ENCODE results near the gene ADGRB3. TPM values are rescaled to one million over a fixed set of nuclear protein-coding genes. Genes with fewer than 3 reads are reported as not detected.

ADGRB3 gene
- total and polyA plus RNA-seq, 4 donors, result 26.9 to 99.7 (median 60.2) TPM

DNA sequence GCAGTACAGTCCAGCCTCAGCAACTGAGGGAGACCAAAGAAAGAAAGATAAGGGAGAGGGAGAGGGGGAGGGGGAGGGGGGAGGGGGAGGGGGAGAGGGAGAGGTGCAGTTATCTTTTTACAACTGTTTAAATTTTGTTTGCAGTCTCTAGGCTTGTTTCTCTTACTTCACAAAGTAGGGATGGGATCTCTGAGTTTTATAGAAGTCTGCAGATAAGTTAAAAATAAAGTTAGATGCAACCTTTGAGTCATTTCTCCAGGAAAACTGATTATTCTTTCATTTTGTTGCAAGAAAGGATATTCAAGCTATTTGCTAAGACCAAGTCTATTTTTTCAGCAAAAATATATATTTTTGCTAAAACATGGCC lies 487.3 kb downstream of the ADGRB3 start:
- Histone ChIP-seq H3K9me3 (ENCODE audit: control insufficient read depth, insufficient read depth, low read length) (no peaks in the 10 kb centered on the region), H3K36me3 (ENCODE audit: control insufficient read depth, insufficient read depth, low read length) (peaks cover 9% of the 10 kb centered on the region), H3K27ac (ENCODE audit: low read depth, low read length) (no peak overlapping the region), H3K4me3 (ENCODE audit: low read depth, low read length) (no peak overlapping the region), H3K4me1 (ENCODE audit: control insufficient read depth, insufficient read depth, low read length) (no peaks in the 10 kb centered on the region), H3K27me3 (ENCODE audit: control insufficient read depth, insufficient read depth, low read length) (no peaks in the 10 kb centered on the region)
- DNase-seq (ENCODE audit: low read depth in 4 of 6, low spot score in 6 of 6), result no peak

DNA sequence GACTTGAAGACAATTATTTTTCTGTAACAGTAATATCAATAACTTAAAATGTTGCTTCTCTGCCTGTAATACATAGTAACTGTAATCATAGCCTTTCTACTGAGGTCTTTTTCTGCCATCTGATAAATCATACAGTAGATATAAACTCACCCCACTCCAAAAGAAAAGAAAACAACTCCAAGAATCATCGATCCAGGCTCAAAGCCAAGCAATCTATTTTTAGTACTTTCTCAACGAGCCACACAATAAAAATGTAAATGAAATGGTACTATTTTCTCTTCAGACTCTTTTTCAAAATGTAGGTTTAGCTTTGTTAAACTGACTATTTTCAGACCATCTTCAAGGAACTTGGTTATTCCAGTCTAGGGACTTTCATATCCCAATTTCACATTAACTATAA lies 493.3 kb downstream of the ADGRB3 start:
- DNase-seq (ENCODE audit: low read depth in 4 of 6, low spot score in 6 of 6), result peak in 2 of 6 donors; percentile 57 to 62
- Histone ChIP-seq H3K9me3 (ENCODE audit: control insufficient read depth, insufficient read depth, low read length) (no peaks in the 10 kb centered on the region), H3K27me3 (ENCODE audit: control insufficient read depth, insufficient read depth, low read length) (no peaks in the 10 kb centered on the region), H3K27ac (ENCODE audit: low read depth, low read length) (no peak overlapping the region), H3K4me3 (ENCODE audit: low read depth, low read length) (no peak overlapping the region), H3K36me3 (ENCODE audit: control insufficient read depth, insufficient read depth, low read length) (no peaks in the 10 kb centered on the region), H3K4me1 (ENCODE audit: control insufficient read depth, insufficient read depth, low read length) (no peaks in the 10 kb centered on the region)
- WGBS (ENCODE audit: insufficient coverage), result no CpG with 5 or more reads among the region's 2 CpGs

DNA sequence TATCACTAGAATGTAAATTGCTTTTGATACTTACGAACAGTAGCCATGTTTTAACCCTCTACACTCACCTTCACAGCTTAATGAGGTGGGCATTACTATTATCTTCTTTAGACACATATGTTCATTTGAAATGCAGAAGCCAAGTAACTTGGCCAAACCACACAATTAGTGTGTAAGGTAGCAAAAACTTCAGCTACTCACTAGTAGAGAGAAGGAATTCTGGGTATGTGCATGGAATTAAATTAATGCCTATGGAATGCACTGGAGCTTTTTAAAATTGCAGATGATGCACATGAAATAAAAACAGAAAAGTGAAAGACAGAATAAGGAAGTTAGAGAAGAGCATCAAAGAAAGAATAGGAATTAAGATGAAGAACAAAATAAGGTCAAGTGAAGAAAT lies 494.0 kb downstream of the ADGRB3 start:
- Histone ChIP-seq H3K36me3 (ENCODE audit: control insufficient read depth, insufficient read depth, low read length) (no peaks in the 10 kb centered on the region), H3K27ac (ENCODE audit: low read depth, low read length) (no peak overlapping the region), H3K4me3 (ENCODE audit: low read depth, low read length) (no peak overlapping the region), H3K4me1 (ENCODE audit: control insufficient read depth, insufficient read depth, low read length) (no peaks in the 10 kb centered on the region), H3K9me3 (ENCODE audit: control insufficient read depth, insufficient read depth, low read length) (no peaks in the 10 kb centered on the region), H3K27me3 (ENCODE audit: control insufficient read depth, insufficient read depth, low read length) (no peaks in the 10 kb centered on the region)
- WGBS (ENCODE audit: insufficient coverage), result no CpG with 5 or more reads among the region's 1 CpG
- no peak for DNase-seq (ENCODE audit: low read depth in 4 of 6, low spot score in 6 of 6)

DNA sequence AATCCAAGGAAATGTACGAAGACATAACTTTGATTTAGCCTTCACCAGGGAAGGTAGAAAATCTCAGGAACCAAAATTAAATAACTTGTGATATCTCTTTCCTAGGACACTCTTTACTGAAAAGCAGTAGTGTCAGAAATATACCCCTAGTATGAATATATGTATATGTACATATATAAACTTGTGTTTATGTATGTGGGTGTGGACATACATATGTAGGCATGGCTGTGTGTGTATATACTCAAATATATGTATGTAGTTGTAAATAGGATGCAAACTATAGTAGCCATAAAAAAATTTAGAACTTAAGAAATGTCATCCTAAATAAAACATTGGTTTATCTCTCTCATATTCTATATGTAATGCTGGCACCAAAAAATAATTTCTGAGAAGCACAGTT lies 500.8 kb downstream of the ADGRB3 start:
- no peaks in the 10 kb centered on the region for H3K27me3 ChIP-seq (ENCODE audit: control insufficient read depth, insufficient read depth, low read length)
- no peak overlapping the region for H3K27ac ChIP-seq (ENCODE audit: low read depth, low read length)
- H3K4me1 ChIP-seq (ENCODE audit: control insufficient read depth, insufficient read depth, low read length), result no peaks in the 10 kb centered on the region
- DNase-seq (ENCODE audit: low read depth in 4 of 6, low spot score in 6 of 6), result no peak
- no peaks in the 10 kb centered on the region for H3K36me3 ChIP-seq (ENCODE audit: control insufficient read depth, insufficient read depth, low read length)
- no peak overlapping the region for H3K4me3 ChIP-seq (ENCODE audit: low read depth, low read length)
- WGBS (ENCODE audit: insufficient coverage), result no CpG with 5 or more reads among the region's 1 CpG
- H3K9me3 ChIP-seq (ENCODE audit: control insufficient read depth, insufficient read depth, low read length), result no peaks in the 10 kb centered on the region

- Histone ChIP-seq H3K27ac (ENCODE audit: low read depth, low read length) (no peak overlapping the region), H3K4me1 (ENCODE audit: control insufficient read depth, insufficient read depth, low read length) (no peaks in the 10 kb centered on the region), H3K4me3 (ENCODE audit: low read depth, low read length) (no peak overlapping the region), H3K27me3 (ENCODE audit: control insufficient read depth, insufficient read depth, low read length) (no peaks in the 10 kb centered on the region), H3K9me3 (ENCODE audit: control insufficient read depth, insufficient read depth, low read length) (peaks cover 2% of the 10 kb centered on the region), H3K36me3 (ENCODE audit: control insufficient read depth, insufficient read depth, low read length) (no peaks in the 10 kb centered on the region)
- DNase-seq (ENCODE audit: low read depth in 4 of 6, low spot score in 6 of 6), result peak in 1 of 6 donors; percentile 24
These were observed 503.1 kb downstream of the ADGRB3 start for GRCh38 chr6:69138148-69138547.

DNA sequence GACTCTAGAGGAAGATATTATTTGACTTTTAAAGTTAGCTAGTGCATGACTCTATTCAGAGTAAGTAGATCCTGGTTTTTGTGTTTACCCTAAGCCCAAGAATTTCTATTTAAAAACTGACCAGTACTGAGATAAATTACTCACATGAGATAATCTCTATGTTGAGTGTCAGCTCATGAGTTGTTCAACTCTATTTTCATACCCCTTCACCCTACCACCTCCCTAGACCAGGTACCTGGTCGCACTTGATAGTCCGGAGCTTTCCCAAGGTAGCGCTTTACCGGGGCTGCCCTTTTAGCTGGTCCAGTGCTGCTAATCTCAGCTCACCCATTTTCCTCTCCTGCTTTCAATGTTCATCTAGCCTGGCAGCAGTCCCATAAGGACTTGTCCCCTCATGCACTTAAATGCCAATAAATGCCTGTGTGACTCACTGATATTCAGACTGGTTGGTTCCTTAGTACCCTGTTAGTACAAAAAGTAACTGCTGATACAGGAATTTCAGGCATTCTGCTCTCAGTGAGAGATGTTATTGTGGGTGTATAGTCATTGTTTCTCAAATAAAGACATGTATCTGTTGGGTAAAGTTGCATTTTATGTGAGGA lies 503.9 kb downstream of the ADGRB3 start:
- Histone ChIP-seq H3K27ac (ENCODE audit: low read depth, low read length) (no peak overlapping the region), H3K27me3 (ENCODE audit: control insufficient read depth, insufficient read depth, low read length) (no peaks in the 10 kb centered on the region)
- 95% methylated on average over 4 of the region's 4 CpGs for WGBS (ENCODE audit: insufficient coverage)

DNA sequence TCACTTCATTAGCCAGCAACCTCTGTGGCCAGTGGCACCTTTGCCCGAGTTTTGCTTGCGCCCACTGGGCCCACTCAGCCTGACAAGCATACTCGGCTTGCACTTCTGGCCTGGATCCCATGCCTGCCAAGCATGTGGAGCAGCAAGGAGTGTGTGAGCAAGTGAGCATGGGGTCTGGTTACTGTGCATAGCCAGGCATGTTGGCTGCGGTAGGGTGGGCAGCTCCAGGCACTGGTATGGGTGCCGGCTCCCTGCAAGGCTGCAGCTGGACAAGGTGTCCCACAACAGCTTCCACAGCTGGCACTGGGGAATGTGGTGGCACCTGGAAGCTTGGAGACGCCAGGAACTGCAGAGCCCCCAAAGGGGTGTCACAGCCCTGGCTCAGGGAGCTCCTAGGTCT lies 510.0 kb downstream of the ADGRB3 start:
- Histone ChIP-seq H3K4me1 (ENCODE audit: control insufficient read depth, insufficient read depth, low read length) (peaks cover 4% of the 10 kb centered on the region), H3K9me3 (ENCODE audit: control insufficient read depth, insufficient read depth, low read length) (peaks cover 10% of the 10 kb centered on the region), H3K27me3 (ENCODE audit: control insufficient read depth, insufficient read depth, low read length) (no peaks in the 10 kb centered on the region), H3K4me3 (ENCODE audit: low read depth, low read length) (no peak overlapping the region), H3K36me3 (ENCODE audit: control insufficient read depth, insufficient read depth, low read length) (peaks cover 3% of the 10 kb centered on the region), H3K27ac (ENCODE audit: low read depth, low read length) (no peak overlapping the region)
- WGBS (ENCODE audit: insufficient coverage), result 80% methylated on average over 6 of the region's 6 CpGs
- no peak for DNase-seq (ENCODE audit: low read depth in 4 of 6, low spot score in 6 of 6)

More for the DNA sequence above, 503.9 kb downstream of the ADGRB3 start:
- no peaks in the 10 kb centered on the region for H3K4me1 ChIP-seq (ENCODE audit: control insufficient read depth, insufficient read depth, low read length)
- no peak overlapping the region for H3K4me3 ChIP-seq (ENCODE audit: low read depth, low read length)
- H3K9me3 ChIP-seq (ENCODE audit: control insufficient read depth, insufficient read depth, low read length), result peaks cover 2% of the 10 kb centered on the region
- H3K36me3 ChIP-seq (ENCODE audit: control insufficient read depth, insufficient read depth, low read length), result no peaks in the 10 kb centered on the region
- no peak for DNase-seq (ENCODE audit: low read depth in 4 of 6, low spot score in 6 of 6)

DNA sequence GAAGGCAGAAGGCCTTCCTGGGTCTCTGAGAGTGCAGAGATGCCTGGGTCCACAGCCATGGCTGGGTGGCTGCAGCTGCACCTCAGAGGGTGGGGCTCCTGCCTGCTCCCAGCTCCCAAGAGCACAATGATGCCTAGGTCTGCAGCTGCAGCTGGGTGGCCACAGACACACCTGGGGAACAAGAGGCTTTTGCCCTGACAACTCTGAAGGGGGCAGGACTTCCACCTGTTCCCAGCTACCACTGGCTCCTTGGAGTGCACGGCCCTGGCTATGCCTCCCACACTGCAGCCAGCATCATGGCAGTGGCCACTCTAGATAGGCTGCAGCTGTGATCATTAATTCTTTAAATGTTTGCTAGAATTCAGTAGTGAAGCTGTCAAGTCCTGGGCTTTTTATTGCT lies 511.3 kb downstream of the ADGRB3 start:
- H3K27me3 ChIP-seq (ENCODE audit: control insufficient read depth, insufficient read depth, low read length), result no peaks in the 10 kb centered on the region
- 86% methylated on average over 1 of the region's 1 CpG for WGBS (ENCODE audit: insufficient coverage)
- H3K4me3 ChIP-seq (ENCODE audit: low read depth, low read length), result no peak overlapping the region
- H3K36me3 ChIP-seq (ENCODE audit: control insufficient read depth, insufficient read depth, low read length), result peaks cover 3% of the 10 kb centered on the region
- no peak overlapping the region for H3K27ac ChIP-seq (ENCODE audit: low read depth, low read length)
- H3K4me1 ChIP-seq (ENCODE audit: control insufficient read depth, insufficient read depth, low read length), result peaks cover 4% of the 10 kb centered on the region
- H3K9me3 ChIP-seq (ENCODE audit: control insufficient read depth, insufficient read depth, low read length), result peaks cover 10% of the 10 kb centered on the region
- DNase-seq (ENCODE audit: low read depth in 4 of 6, low spot score in 6 of 6), result no peak

DNA sequence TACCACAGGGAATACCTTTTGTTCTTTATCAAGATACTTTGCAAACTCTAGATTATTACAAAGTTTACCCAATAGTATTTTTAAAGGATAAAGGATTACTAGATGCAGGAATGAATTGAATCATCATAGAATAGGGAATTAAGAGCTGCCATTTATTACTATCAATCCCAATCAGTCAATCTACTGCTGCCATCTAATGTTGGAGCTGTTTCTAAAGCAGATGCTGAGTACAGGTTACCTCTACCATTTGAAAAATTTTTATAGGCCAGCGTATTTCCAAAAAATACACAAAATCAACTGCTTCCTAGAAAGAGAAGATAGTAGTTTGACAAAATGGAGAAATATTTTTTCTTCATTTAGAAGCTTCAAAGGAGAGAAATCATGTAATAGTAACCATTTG lies 520.4 kb downstream of the ADGRB3 start:
- Histone ChIP-seq H3K4me1 (ENCODE audit: control insufficient read depth, insufficient read depth, low read length) (no peaks in the 10 kb centered on the region), H3K4me3 (ENCODE audit: low read depth, low read length) (no peak overlapping the region), H3K36me3 (ENCODE audit: control insufficient read depth, insufficient read depth, low read length) (no peaks in the 10 kb centered on the region), H3K27ac (ENCODE audit: low read depth, low read length) (no peak overlapping the region), H3K27me3 (ENCODE audit: control insufficient read depth, insufficient read depth, low read length) (no peaks in the 10 kb centered on the region), H3K9me3 (ENCODE audit: control insufficient read depth, insufficient read depth, low read length) (no peaks in the 10 kb centered on the region)
- no CpG with 5 or more reads among the region's 1 CpG for WGBS (ENCODE audit: insufficient coverage)
- DNase-seq (ENCODE audit: low read depth in 4 of 6, low spot score in 6 of 6), result no peak

DNA sequence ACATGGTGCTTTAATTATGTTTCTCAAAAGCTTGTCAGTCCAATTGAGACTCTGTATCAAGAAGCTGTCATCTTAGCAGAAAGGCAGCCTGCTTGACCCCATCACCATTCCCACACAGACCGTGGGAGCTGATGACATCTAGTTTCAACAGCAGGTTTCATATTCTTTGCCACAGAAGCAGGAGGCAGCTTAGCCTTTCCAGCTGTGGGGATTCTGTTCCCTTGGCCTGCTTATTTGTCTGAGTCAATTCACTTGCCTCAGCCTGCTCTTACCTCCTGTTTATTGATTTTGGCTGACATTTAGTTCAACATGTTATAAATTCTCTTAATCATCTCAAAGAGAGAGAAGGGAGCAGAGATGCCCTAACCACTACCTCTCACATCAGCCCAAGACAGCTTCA lies 527.7 kb downstream of the ADGRB3 start:
- Histone ChIP-seq H3K9me3 (ENCODE audit: control insufficient read depth, insufficient read depth, low read length) (no peaks in the 10 kb centered on the region), H3K36me3 (ENCODE audit: control insufficient read depth, insufficient read depth, low read length) (no peaks in the 10 kb centered on the region), H3K4me3 (ENCODE audit: low read depth, low read length) (no peak overlapping the region), H3K27me3 (ENCODE audit: control insufficient read depth, insufficient read depth, low read length) (no peaks in the 10 kb centered on the region), H3K4me1 (ENCODE audit: control insufficient read depth, insufficient read depth, low read length) (no peaks in the 10 kb centered on the region), H3K27ac (ENCODE audit: low read depth, low read length) (no peak overlapping the region)
- peak in 1 of 6 donors; percentile 5 for DNase-seq (ENCODE audit: low read depth in 4 of 6, low spot score in 6 of 6)
- 86% methylated on average over 1 of the region's 1 CpG for WGBS (ENCODE audit: insufficient coverage)
